Activated T-cell treated with anti-CD3 and anti-CD28 coated beads, Interleukin-2, amount 50 U/mL, for 1 hour (primary cell): ENCODE results near the gene SLC25A51.
A peak's percentile ranks its signal among the peaks of the same experiment; 100 is the strongest.
"Not testable (repeated sequence)": the region's sequence is repeated elsewhere in the genome, so short reads cannot be mapped to it uniquely, and the experiment has no call there.

Experiments
- DNase-seq: peaks from one replicate; pipeline ENCODE4 v3.0.0-alpha.2; 2020

SLC25A51 gene

DNA sequence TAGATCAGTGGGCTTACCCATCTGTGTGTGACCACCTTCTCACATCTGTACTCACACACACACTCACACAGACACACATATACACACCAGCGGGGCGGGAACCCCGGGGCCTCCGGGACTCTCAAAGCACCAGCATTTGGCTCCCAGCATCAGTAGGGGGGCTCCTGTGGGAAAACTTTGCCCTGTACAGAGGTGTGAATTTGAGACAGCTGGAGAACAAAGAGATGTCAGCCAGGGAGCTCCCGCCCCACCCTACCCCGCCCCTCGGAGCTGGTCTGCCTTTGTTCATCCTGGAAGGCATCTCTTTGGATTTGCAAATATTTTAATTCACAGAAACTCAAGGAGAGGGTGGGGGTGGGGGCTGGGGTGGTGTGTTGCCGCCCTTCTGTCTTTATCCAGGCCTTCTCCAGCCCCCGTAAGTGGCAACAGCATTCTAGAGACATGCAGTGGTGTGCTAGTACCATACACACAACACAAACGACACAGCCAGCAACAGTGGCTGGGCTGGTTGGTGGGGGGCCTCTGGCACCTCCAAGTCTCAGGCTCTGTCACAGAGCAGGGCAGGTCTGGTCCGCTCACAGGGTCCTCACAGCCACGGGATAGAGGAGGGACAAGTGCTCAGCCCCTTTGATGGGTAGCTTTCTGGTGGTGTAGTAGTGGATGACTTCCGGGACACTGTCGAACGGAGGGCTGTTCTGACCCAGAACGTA, 15.5 kb upstream of the SLC25A51 start:
- DNase-seq: no peak

DNA sequence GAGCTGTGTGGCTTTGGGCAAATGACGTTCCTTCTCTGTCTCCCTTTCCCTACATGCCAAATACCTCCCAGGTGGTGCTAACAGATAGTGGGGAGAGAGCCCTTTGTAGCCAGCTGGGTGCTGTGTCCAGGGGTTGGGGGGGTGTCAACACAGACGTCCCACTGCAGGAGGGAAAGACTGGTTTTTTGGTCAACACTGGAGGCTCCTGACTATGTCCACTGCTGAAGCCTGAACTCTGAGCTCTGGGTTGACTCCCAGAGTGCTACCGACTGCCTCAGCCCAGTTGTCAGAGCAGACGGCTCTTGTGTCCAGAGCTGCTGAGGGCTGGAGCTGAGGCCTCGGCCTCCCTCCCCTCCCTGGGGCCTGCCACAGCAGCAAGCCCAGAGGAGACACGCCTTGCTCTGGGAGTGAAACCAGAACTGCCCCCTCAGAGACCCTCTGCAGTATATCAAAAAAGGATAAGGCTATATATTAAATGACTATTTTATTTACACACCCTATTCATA, 14.8 kb upstream of the SLC25A51 start:
- DNase-seq: no peak

DNA sequence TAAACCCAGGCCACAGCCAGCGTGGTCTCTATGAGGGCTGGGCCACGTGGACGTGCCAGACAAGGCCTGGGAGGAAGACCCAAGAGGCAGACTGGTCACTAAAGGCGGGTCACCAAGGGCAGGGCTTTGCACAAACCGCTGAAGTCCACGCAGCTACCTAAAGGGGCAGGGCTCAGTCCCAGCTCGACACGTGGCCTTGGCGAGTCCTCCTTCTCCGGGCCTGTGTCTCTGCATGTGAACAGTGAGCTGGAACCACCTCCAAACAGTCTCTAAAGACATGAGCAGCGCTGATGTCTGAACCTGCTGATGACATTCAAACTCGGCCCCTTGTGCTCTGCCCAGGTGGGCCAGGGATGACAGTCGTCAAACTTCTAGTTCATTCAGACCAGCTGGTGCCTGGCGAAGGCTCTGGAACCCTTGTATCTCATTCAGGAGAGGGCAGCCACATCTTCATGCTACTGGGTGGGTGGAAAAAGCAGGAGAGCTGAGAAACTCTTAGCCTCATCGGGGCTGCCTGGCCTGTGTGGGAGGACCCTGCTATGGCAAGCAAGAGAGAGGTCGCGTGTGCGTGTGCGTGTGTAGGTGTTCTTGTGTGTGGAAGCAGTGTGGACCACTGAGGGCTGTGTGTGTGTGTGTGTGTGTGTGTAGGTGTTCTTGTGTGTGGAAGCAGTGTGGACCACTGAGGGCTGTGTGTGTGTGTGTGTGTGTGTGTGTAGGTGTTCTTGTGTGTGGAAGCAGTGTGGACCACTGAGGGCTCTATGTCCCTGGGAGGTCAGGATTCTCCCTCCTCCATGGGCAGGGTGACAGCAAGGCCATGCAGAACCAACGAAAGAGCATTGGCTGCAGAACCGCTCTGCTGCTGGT, 14.1 kb upstream of the SLC25A51 start:
- DNase-seq: no peak

GRCh38 chr9:37917313-37917731, 13.4 kb upstream of the SLC25A51 start:
- DNase-seq: no peak

DNA sequence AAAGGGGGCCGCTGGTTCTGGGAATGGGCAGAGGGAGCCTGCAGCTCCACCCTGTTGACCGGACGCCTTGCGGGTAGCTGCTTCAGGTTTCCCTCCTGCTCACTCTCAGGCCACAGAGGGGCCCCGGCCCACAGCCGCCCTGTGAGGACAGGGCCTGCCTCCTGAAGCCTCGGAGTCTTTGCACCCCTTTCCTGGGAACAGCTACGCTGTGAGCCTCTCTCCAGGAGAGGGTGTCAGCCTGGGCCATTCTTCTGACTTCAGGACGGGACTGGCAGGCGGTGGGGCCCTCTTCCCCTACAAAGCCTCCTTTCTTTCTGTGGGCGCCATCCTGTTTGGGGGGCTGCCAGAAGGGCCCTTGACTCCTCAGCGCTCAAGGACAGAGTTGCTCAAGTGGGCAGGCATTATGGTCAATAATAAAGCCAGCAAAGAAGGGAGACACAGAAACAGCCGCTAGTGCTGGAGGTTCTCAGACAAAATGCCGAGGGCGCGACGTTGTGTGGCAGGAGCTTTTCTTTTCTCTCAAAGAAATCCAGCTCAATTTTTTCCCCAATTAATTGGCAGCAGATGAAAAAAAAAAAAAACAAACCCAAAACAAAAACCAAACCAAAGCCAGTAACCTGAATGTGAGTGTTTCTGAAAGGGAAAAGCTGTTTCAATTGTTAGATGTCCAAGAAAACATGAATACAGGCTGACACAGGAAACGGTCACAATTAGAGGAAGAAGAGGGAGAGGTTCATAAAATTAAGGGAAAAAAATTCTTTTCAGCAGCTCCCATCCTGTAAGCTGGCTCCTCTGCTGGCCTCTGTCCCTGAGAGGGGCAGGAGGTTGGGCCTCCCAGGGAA, 12.8 kb upstream of the SLC25A51 start:
- no peak for DNase-seq

- DNase-seq: no peak
These were observed 12.1 kb upstream of the SLC25A51 start for GRCh38 chr9:37915911-37916470.

GRCh38 chr9:37914701-37915358, 10.9 kb upstream of the SLC25A51 start:
- DNase-seq: no peak

DNA sequence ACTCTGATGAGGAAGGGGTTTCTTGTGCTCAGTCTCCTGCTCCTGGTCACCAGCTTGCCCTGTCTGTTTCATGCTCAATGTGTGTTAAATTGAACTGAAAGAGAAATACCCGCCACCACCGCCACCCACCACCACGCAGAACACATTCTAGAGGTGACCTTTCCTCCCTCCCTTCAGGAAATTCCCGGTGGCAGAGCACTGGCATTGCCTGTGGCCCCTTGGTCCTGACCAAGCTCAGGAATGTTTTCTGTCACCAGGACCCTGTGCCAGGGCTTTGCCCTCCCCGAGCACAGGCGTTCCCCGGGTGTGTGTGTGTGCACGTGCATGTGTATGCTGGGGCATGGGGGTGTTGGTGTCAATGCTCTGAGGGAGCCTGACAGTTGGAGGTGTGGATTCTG, 10.2 kb upstream of the SLC25A51 start:
- no peak for DNase-seq

GRCh38 chr9:37913480-37914153, 9.7 kb upstream of the SLC25A51 start:
- DNase-seq: peak; percentile 82

- DNase-seq: no peak
These were observed 7.3 kb upstream of the SLC25A51 start for GRCh38 chr9:37911271-37911681.

DNA sequence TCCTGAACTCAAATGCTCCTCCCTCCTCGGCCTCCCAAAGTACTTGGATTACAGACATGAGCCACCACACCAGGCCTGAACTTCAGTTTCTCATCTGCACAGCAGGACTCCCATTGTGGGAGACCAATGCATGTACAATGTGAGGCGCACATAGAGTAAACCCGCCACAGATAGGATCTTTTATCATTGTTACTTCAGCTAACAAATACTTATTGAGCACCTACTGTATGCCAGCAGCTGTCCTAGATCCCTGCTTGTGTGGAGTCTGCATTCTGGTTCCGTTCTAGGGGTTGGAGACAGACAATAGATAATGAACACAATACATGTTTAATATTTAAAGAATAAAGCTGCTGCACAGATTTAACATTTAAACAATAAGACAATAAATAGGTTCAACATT, 6.3 kb upstream of the SLC25A51 start:
- no peak for DNase-seq

DNA sequence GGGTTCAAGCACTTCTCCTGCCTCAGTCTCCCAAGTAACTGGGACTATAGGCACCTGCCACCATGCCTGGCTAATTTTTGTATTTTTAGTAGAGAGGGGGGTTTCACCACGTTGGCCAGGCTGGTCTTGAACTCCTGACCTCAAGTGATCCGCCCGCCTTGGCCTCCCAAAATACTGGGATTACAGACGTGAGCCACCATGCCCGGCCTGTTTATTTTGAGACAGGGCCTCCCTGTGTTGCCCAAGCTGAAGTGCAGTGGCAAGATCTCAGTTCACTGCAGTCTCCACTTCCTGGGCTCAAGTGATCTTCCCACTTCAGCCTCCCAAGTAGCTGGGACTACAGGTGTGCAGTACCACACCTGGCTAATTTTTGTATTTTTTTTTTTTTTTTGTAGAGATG, 5.9 kb upstream of the SLC25A51 start:
- not testable (repeated sequence) for DNase-seq

- DNase-seq: no peak
These were observed 5.4 kb upstream of the SLC25A51 start for GRCh38 chr9:37909326-37909725.

DNA sequence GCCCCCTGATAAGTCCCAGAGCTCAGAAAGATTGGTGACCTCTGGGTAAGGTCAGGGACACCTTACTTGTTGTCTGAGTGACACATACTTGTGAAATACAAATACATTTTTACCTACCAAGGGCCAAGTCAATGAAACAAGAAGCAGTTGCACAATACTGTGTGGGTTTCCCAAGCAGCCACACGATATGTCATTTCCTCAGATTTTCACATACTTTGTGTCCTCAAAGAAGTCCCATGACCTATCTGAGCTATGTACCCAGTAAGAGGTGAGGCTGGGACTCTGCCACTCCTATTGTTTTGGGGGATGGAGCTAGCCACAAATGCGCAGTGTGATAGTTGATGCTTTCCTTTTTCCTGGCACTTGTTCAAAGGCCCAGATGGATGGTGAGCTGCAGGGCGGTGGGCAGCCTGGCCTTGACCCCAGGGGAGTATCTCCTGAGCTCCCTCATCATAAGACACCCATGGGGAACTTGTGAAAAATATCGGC, 4.8 kb upstream of the SLC25A51 start:
- DNase-seq: no peak

GRCh38 chr9:37908283-37908682, 4.4 kb upstream of the SLC25A51 start:
- no peak for DNase-seq

DNA sequence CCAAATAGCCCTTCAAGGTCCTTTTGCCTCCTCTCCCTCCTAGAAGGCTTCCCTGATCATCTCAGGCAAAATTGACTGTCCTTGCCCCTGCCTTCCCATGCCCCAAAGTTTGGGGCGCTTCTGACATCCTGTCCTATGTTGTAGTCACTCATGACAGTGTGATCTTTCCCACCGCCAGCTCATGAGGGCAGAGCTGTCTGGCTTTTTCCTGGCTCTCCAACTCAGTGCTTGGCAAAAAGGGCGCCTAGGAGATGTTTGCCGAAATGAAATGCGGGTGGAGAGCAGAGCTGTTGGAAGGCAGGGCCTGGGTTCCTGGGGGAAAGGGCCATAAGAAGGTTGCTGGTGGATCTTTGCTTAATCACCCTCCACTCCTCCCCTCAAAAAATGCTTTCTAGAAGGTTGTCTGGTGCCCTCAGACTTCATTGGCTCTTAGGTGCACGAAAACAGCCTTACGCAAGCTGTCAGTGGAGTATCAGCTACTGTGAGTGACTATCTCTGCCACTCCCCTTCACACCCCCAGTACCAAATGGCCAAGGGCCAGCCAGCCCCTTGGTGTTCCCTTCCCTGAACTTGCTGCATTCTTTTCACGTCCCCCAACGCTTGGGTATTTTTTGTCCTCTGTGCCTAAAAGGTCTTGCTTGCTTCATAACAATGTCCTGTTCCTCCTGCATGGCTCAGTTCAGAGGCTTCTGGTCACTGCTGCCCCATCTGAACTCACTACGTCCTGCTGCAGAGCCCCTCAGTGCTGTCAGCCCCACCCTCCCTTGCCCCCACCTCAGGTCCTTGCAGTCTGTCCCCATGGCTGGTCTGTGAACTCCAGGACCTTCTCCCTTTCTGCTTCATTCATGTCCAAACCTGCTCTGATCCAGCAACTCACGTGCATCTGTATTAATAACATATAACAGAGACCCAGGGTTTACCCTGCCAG, 2.6 kb upstream of the SLC25A51 start:
- no peak for DNase-seq

DNA sequence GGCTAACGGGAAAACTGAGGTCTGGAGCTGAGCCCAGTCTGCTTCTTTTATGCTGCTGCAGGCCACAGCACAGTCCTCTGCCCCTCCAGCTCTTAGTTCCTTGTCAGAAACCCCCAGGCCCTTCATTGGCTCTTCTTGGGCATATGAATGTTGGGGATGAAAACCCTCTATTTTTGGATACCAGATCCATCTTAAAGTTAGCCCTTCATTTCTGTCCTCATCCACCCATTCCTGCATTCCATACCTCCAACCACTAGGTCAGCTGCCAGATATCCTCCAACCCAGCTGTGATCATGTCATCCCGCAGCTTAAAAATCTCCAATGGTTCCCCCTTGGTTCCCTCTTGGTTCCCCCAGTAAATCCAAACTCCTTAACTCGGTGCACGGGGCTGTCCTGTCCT, 1.8 kb upstream of the SLC25A51 start:
- no peak for DNase-seq

DNA sequence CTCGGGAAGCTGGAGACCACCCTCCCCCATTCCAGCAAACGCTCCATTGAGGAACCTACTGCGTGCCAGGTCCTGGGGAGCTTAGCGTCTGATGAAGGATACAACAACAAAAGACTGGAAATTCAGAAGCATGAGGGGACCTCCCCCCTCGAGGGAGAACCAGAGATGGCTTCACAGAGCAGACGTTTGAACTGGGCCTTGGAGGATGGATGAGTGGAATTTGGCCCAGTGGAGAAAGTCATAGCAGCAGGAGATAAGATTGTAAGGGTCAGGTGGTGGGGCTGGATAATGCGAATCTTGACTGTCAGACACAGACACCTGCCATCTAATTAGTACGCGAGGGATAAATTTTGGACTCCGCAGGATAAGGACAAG, 1.2 kb upstream of the SLC25A51 start:
- no peak for DNase-seq

- DNase-seq: no peak
These were observed 661 bp upstream of the SLC25A51 start for GRCh38 chr9:37904445-37905130.
